HepG2 (cell line): Measurements from ENCODE around the gene PLAC9.

Source experiments
- ELF4 ChIP-seq: sonication (generic); formaldehyde crosslinking; IDR thresholded peaks from 2 replicates; pipeline ENCODE4 v1.5.0; 2020; ENCODE audit warnings: missing genetic modification reagents, mild to moderate bottlenecking, moderate library complexity, borderline replicate concordance
- EZH2 ChIP-seq: conservative IDR thresholded peaks from 2 replicates; pipeline ENCODE4 v1.6.1; 2012; ENCODE audit warnings: mild to moderate bottlenecking, low read depth, low read length, moderate library complexity
- FOXM1 ChIP-seq: sonication (generic); formaldehyde crosslinking; IDR thresholded peaks from 2 replicates; pipeline ENCODE4 v1.5.0; 2020; ENCODE audit warnings: missing genetic modification reagents
- HDAC2 ChIP-seq: sonication (generic); formaldehyde crosslinking; IDR thresholded peaks from 2 replicates; pipeline ENCODE4 v1.4.0; 2020; ENCODE audit warnings: missing genetic modification reagents
- POLR2AphosphoS5 ChIP-seq: IDR thresholded peaks from 2 replicates; pipeline ENCODE4 v1.6.1; 2012; ENCODE audit warnings: low read depth, low read length

DNA sequence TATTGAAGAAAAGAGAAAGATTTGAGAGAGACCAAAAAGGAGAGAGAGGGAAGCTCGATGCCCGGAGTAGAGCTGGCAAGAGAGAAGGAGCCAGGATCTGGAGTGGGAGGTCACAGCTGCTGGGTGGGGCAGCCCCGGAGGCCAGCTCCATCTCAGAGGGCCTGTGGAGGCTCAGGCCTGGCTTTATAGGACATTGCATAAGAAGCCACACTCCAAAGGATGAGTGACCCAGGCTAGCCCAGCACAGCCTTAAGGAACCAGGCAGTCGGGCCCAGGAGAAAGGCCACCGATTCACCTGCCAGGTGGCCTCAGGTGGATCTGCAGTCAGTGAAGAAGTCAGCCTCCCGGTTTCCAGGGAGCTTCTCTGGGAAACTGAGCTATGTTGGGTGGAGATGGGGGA, 676 bp downstream of the PLAC9 start:
- TF ChIP-seq POLR2AphosphoS5: no peak
- TF ChIP-seq HDAC2 (CRISPR knock-in tag): no peak
- TF ChIP-seq EZH2: no peak
- TF ChIP-seq FOXM1 (CRISPR knock-in tag): no peak
- TF ChIP-seq ELF4: no peak
